Choroid plexus epithelial cell (primary cell): ENCODE results near the gene GAS5.

Experiments
- DNase-seq: peaks from one replicate; pipeline ENCODE4 v3.0.0-alpha.2; 2010; ENCODE audit warnings: low read depth
- H3K4me3 ChIP-seq: 2 replicates; pipeline ENCODE4 v1.5.1; 2011; ENCODE audit warnings: low read depth, mild to moderate bottlenecking, control low read depth, low read length, moderate library complexity
- TF ChIP-seq, protein P1 (sequence below): conservative IDR thresholded peaks from 2 replicates; pipeline ENCODE4 v1.5.1; 2011; ENCODE audit warnings: low read depth, mild to moderate bottlenecking, control low read depth, inconsistent platforms, low read length, moderate library complexity

Gene GAS5

DNA sequence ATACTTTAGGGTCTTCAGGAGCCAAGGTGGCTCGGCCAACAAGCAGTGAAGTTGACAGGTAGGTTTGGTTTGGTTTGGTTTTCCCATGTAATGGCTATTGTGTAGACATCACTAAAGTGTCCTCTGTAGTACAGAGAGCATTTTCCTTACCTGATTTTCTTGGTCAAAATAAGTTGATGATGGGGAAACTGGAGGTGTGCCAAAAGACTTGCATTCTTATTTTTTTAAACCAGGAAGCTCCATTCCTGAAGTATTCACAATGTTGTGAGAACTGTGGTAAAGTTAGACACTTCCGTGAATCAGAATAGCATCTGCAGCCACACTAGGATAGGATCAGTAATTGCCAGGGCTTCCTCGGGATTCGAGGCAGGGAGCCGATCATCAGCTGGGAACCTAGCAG is 3.3 kb upstream of the GAS5 start:
- TF ChIP-seq, protein P1, sequence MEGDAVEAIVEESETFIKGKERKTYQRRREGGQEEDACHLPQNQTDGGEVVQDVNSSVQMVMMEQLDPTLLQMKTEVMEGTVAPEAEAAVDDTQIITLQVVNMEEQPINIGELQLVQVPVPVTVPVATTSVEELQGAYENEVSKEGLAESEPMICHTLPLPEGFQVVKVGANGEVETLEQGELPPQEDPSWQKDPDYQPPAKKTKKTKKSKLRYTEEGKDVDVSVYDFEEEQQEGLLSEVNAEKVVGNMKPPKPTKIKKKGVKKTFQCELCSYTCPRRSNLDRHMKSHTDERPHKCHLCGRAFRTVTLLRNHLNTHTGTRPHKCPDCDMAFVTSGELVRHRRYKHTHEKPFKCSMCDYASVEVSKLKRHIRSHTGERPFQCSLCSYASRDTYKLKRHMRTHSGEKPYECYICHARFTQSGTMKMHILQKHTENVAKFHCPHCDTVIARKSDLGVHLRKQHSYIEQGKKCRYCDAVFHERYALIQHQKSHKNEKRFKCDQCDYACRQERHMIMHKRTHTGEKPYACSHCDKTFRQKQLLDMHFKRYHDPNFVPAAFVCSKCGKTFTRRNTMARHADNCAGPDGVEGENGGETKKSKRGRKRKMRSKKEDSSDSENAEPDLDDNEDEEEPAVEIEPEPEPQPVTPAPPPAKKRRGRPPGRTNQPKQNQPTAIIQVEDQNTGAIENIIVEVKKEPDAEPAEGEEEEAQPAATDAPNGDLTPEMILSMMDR: no peak
- no peak for DNase-seq
- no peak overlapping the region for H3K4me3 ChIP-seq

DNA sequence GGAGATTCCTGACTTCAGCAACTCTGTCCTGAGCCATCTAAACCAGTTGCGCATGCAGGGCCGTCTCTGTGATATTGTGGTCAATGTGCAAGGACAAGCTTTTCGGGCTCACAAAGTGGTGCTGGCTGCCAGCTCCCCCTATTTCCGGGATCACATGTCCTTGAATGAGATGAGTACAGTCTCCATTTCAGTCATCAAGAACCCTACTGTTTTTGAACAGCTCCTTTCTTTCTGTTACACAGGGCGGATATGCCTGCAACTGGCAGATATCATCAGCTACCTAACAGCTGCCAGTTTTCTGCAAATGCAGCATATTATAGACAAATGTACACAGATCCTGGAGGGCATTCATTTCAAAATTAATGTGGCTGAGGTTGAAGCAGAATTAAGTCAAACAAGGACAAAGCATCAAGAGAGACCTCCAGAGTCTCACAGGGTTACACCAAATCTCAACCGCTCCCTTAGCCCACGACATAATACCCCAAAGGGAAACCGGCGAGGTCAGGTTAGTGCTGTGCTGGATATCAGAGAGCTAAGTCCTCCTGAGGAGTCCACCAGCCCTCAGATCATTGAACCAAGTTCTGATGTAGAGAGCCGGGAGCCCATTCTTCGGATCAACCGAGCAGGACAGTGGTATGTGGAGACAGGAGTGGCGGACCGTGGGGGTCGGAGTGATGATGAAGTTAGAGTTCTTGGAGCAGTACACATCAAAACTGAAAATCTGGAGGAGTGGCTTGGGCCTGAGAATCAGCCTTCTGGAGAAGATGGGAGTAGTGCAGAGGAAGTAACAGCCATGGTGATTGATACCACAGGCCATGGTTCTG is 2.7 kb upstream of the GAS5 start:
- no peak overlapping the region for H3K4me3 ChIP-seq
- DNase-seq: no peak
- TF ChIP-seq, protein P1: no peak

GRCh38 chr1:173869021-173869359 is 1.2 kb upstream of the GAS5 start:
- no peak for DNase-seq
- peak overlapping the region; percentile 87 for H3K4me3 ChIP-seq
- TF ChIP-seq, protein P1: no peak

- TF ChIP-seq, protein P1: no peak
- peak; percentile 35 for DNase-seq
- H3K4me3 ChIP-seq: peak within 1 kb of the TSS; percentile 87
These were observed 654 bp upstream of the GAS5 start, which contains the start of gene ZBTB37 for GRCh38 chr1:173868266-173869020. ZBTB37 (plus strand) TSS chr1:173868380; CDS start chr1:173870226, 1,846 bp downstream.

DNA sequence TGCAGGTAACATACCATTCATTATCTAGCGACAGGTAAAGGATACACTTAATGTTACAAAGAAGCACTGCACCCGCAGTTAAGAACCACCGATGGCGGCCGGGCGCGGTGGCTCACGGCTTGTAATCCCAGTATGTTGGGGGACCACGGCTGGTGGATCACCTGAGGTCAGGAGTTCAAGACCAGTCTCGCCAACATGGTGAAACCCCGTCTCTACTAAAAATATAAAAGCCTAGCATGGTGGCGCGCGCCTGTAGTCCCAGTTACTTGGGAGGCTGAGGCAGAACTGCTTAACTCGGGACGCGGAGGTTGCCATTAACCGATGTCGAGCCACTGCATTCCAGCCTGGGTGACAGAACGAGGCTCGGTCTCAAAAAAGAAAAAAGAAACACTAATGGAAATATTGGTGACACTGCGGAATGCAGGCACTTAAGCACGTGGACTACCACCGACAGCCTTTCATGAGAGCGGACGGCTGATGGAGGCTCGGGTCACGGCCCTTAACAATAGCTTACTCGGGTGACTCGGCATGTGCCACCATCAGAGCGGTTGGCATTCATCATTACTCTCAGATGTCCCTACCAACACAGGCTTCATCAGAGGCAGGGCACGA is 542 bp downstream of the GAS5 start:
- peak overlapping the region; percentile 87 for H3K4me3 ChIP-seq
- peak; percentile 49 for DNase-seq
- TF ChIP-seq, protein P1: no peak

- TF ChIP-seq, protein P1: no peak
- DNase-seq: no peak
- H3K4me3 ChIP-seq: peak overlapping the region; percentile 87
These were observed 1.2 kb downstream of the GAS5 start for GRCh38 chr1:173866413-173867115.
